Spinal cord (tissue), 10 donors: ENCODE measurements around the gene IGF2R. TPM values are rescaled to one million over a fixed set of nuclear protein-coding genes. Genes with fewer than 3 reads are reported as not detected.

Source experiments
- DNase-seq, 6 donors: peaks; one replicate each; pipeline versions ENCODE4 v3.0.0 to v3.0.0-alpha.2; 2013 to 2015; ENCODE audit warnings: low spot score in 6 of 6, low read depth in 4 of 6
- H3K27ac ChIP-seq: one replicate; pipeline ENCODE4 v1.5.1; 2013; ENCODE audit warnings: low read depth, low read length, control low read depth
- H3K27me3 ChIP-seq: one replicate; pipeline ENCODE4 v1.6.1; 2013; ENCODE audit warnings: low read length; ENCODE audit not compliant: control insufficient read depth, insufficient read depth
- H3K36me3 ChIP-seq: one replicate; pipeline ENCODE4 v1.6.1; 2013; ENCODE audit warnings: low read length; ENCODE audit not compliant: control insufficient read depth, insufficient read depth
- H3K4me1 ChIP-seq: one replicate; pipeline ENCODE4 v1.6.1; 2013; ENCODE audit warnings: low read length; ENCODE audit not compliant: control insufficient read depth, insufficient read depth
- H3K4me3 ChIP-seq: one replicate; pipeline ENCODE4 v1.5.1; 2013; ENCODE audit warnings: low read depth, low read length, control low read depth
- H3K9me3 ChIP-seq: one replicate; pipeline ENCODE4 v1.6.1; 2013; ENCODE audit warnings: low read length; ENCODE audit not compliant: control insufficient read depth, insufficient read depth
- WGBS: methylation state at CpG from one replicate; pipeline ENCODE4 v1.1.5; 2013; ENCODE audit warnings: missing lambda C conversion rate; ENCODE audit not compliant: insufficient coverage; 5-methylcytosine and 5-hydroxymethylcytosine counted together
- polyA plus RNA-seq, 2 donors: library from polyadenylated mRNA; unstranded; fragments of 120-200 nt; gene quantifications; one replicate each; pipeline ENCODE4 v1.2.1, GENCODE V29; 2013; ENCODE audit not compliant: insufficient read length in 2 of 2
- total RNA-seq, 2 donors: library from RNA; depleted of rRNA in 1 of 2; stranded (reverse); fragments of 120-200 nt in 1 of 2; fragments of >200 nt in 1 of 2; gene quantifications; one replicate each; pipeline versions ENCODE4 v1.2.3 to v1.2.4, GENCODE V29; 2013 to 2014
- donor health status: healthy.

The IGF2R gene
- total and polyA plus RNA-seq, 4 donors: 23.8 to 53.0 (median 31.1) TPM

- peaks cover 83% of the 10 kb centered on the region for H3K36me3 ChIP-seq
These were observed 101.9 kb downstream of the IGF2R start for GRCh38 chr6:160070831-160071230.

GRCh38 chr6:160071805-160072690, 103.2 kb downstream of the IGF2R start:
- 94% methylated on average over 10 of the region's 11 CpGs for WGBS
- H3K4me1 ChIP-seq: no peaks in the 10 kb centered on the region
- H3K36me3 ChIP-seq: peaks cover 74% of the 10 kb centered on the region
- H3K27ac ChIP-seq: no peak overlapping the region
- H3K4me3 ChIP-seq: no peak overlapping the region
- no peaks in the 10 kb centered on the region for H3K9me3 ChIP-seq
- H3K27me3 ChIP-seq: no peaks in the 10 kb centered on the region
- peak in 2 of 6 donors; percentile 5 to 20 for DNase-seq

More at GRCh38 chr6:160070831-160071230, 101.9 kb downstream of the IGF2R start:
- no peaks in the 10 kb centered on the region for H3K9me3 ChIP-seq
- no peaks in the 10 kb centered on the region for H3K4me1 ChIP-seq
- H3K27ac ChIP-seq: no peak overlapping the region
- H3K27me3 ChIP-seq: no peaks in the 10 kb centered on the region
- DNase-seq: no peak
- no peak overlapping the region for H3K4me3 ChIP-seq
- WGBS: 80% methylated on average over 2 of the region's 2 CpGs

GRCh38 chr6:160073272-160073671, 104.4 kb downstream of the IGF2R start:
- Histone ChIP-seq H3K4me1 (no peaks in the 10 kb centered on the region), H3K27me3 (no peaks in the 10 kb centered on the region), H3K36me3 (peaks cover 66% of the 10 kb centered on the region), H3K27ac (no peak overlapping the region), H3K9me3 (no peaks in the 10 kb centered on the region), H3K4me3 (no peak overlapping the region)
- DNase-seq: no peak
- 98% methylated on average over 8 of the region's 9 CpGs for WGBS

- no peak for DNase-seq
- 100% methylated on average over 3 of the region's 5 CpGs for WGBS
- Histone ChIP-seq H3K27ac (no peak overlapping the region), H3K9me3 (no peaks in the 10 kb centered on the region), H3K36me3 (peaks cover 66% of the 10 kb centered on the region), H3K4me1 (no peaks in the 10 kb centered on the region), H3K27me3 (no peaks in the 10 kb centered on the region), H3K4me3 (no peak overlapping the region)
These were observed 107.1 kb downstream of the IGF2R start for GRCh38 chr6:160076009-160076408.

- Histone ChIP-seq H3K36me3 (peaks cover 60% of the 10 kb centered on the region), H3K4me1 (no peaks in the 10 kb centered on the region), H3K27me3 (no peaks in the 10 kb centered on the region), H3K9me3 (no peaks in the 10 kb centered on the region), H3K27ac (no peak overlapping the region), H3K4me3 (no peak overlapping the region)
- DNase-seq: no peak
- WGBS: 100% methylated on average over 1 of the region's 5 CpGs
These were observed 108.1 kb downstream of the IGF2R start for GRCh38 chr6:160077024-160077423.

GRCh38 chr6:160077526-160077925, 108.6 kb downstream of the IGF2R start:
- H3K4me1 ChIP-seq: no peaks in the 10 kb centered on the region
- H3K36me3 ChIP-seq: peaks cover 59% of the 10 kb centered on the region
- H3K27ac ChIP-seq: no peak overlapping the region
- no peak overlapping the region for H3K4me3 ChIP-seq
- 83% methylated on average over 1 of the region's 2 CpGs for WGBS
- no peaks in the 10 kb centered on the region for H3K27me3 ChIP-seq
- DNase-seq: no peak
- no peaks in the 10 kb centered on the region for H3K9me3 ChIP-seq

GRCh38 chr6:160078883-160079685, 110.2 kb downstream of the IGF2R start:
- H3K9me3 ChIP-seq: no peaks in the 10 kb centered on the region
- peaks cover 52% of the 10 kb centered on the region for H3K36me3 ChIP-seq
- 95% methylated on average over 23 of the region's 23 CpGs for WGBS
- H3K4me3 ChIP-seq: no peak overlapping the region
- H3K4me1 ChIP-seq: no peaks in the 10 kb centered on the region
- no peak overlapping the region for H3K27ac ChIP-seq
- H3K27me3 ChIP-seq: no peaks in the 10 kb centered on the region
- DNase-seq: no peak

GRCh38 chr6:160079686-160080043, 110.8 kb downstream of the IGF2R start:
- Histone ChIP-seq H3K4me1 (no peaks in the 10 kb centered on the region), H3K27ac (no peak overlapping the region), H3K27me3 (no peaks in the 10 kb centered on the region), H3K4me3 (no peak overlapping the region), H3K9me3 (no peaks in the 10 kb centered on the region), H3K36me3 (peaks cover 58% of the 10 kb centered on the region)
- DNase-seq: no peak
- whole genome bisulfite sequencing: 98% methylated on average over 8 of the region's 12 CpGs

GRCh38 chr6:160080097-160080496, 111.2 kb downstream of the IGF2R start:
- Histone ChIP-seq H3K4me3 (no peak overlapping the region), H3K9me3 (no peaks in the 10 kb centered on the region), H3K36me3 (peaks cover 58% of the 10 kb centered on the region), H3K27me3 (no peaks in the 10 kb centered on the region), H3K27ac (no peak overlapping the region), H3K4me1 (no peaks in the 10 kb centered on the region)
- DNase-seq: no peak
- 97% methylated on average over 17 of the region's 17 CpGs for WGBS
